Prostate gland (tissue), 2 donors: Measurements from ENCODE around the gene CSTPP1. TPM values are rescaled to one million over a fixed set of nuclear protein-coding genes. Genes with fewer than 3 reads are reported as not detected.
A peak's percentile ranks its signal among the peaks of the same experiment; 100 is the strongest.
"Not testable (repeated sequence)": the region's sequence is repeated elsewhere in the genome, so short reads cannot be mapped to it uniquely, and the experiment has no call there.

Source experiments
- DNase-seq: peaks from one replicate; pipeline ENCODE4 v3.0.0-alpha.2; 2019; ENCODE audit warnings: low spot score
- H3K27ac ChIP-seq, 2 donors: fragments of 200-600 bp; sonication (generic); 2 replicates each; pipeline ENCODE4 v1.5.1; 2017 to 2019
- H3K27me3 ChIP-seq: fragments of 200-600 bp; sonication (generic); replicated peaks from 2 replicates; pipeline ENCODE4 v1.5.1; 2019; ENCODE audit not compliant: insufficient read depth
- H3K36me3 ChIP-seq, 2 donors: fragments of 200-600 bp; sonication (generic); 1 replicate in 1 of 2; 2 replicates in 1 of 2; pipeline versions ENCODE4 v1.5.1 to v1.8.1; 2017 to 2019
- H3K4me1 ChIP-seq: fragments of 200-600 bp; sonication (generic); replicated peaks from 2 replicates; pipeline ENCODE4 v1.5.1; 2019
- H3K4me3 ChIP-seq, 2 donors: fragments of 200-600 bp; sonication (generic); 2 replicates each; pipeline ENCODE4 v1.5.1; 2017 to 2019
- H3K9me3 ChIP-seq: fragments of 200-600 bp; sonication (generic); 2 replicates; pipeline ENCODE4 v1.5.1; 2017
- POLR2A ChIP-seq: fragments of 450-650 bp; IDR thresholded peaks from one replicate; pipeline ENCODE4 v1.6.1; 2016; ENCODE audit warnings: antibody characterized with exemption, mild to moderate bottlenecking
- POLR2AphosphoS5 ChIP-seq: sonication (generic); formaldehyde crosslinking; IDR thresholded peaks from one replicate; pipeline ENCODE4 v1.6.1; 2017; ENCODE audit warnings: antibody characterized with exemption
- WGBS: methylation state at CpG from one replicate; pipeline ENCODE4 v1.1.5; 2018; 5-methylcytosine and 5-hydroxymethylcytosine counted together
- intact Hi-C: fragments of 100-400 bp; cut with DNase I; formaldehyde crosslinking; loops from one replicate; pipeline ENCODE4 v1.14.2; 2022
- total RNA-seq, 2 donors: library from RNA; depleted of rRNA; stranded (reverse); fragments of >200 nt; gene quantifications; one replicate each; pipeline ENCODE4 v1.1.0, GENCODE V29; 2016
- TF ChIP-seq, protein P1 (sequence below), 4 experiments: fragments of 200-600 bp in 2 of 4; fragments of 450-650 bp in 2 of 4; sonication (generic) in 2 of 4; IDR thresholded peaks; 1 replicate in 3 of 4; 2 replicates in 1 of 4; pipeline ENCODE4 v1.5.1; 2016 to 2019; ENCODE audit warnings: antibody characterized with exemption in 4 of 4, mild to moderate bottlenecking in 2 of 4, moderate library complexity in 2 of 4

The CSTPP1 gene
- total RNA-seq, 2 donors from 2014 or later: 28.5 to 47.0 TPM

DNA sequence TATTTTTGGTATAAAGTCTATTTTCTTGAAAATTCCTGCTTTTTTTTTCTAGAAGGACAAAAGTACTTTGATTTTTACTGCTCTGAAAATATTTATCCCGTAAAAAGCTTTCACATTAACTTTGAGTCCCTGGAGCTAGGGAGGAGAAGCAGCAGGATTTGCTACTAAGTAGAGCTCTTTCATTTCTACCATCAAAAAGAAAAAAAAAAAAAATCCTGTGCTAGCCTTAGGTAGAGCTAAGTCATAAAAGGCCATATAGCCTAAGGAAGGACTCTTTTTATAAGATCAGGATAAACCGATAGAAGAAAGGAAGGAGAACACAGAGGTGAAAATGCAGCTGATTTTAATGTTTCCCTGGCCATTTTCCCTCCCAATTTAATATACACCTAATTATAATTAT, 48.0 kb downstream of the CSTPP1 start:
- intact Hi-C loops: no loop called here
- H3K27ac ChIP-seq: no peak overlapping the region
- no peaks in the 10 kb centered on the region for H3K27me3 ChIP-seq
- H3K4me3 ChIP-seq: no peak overlapping the region
- H3K4me1 ChIP-seq: no peaks in the 10 kb centered on the region
- no peaks in the 10 kb centered on the region for H3K36me3 ChIP-seq
- 40% methylated on average over 2 of the region's 2 CpGs for WGBS
- no peak for DNase-seq
- no peaks in the 10 kb centered on the region for H3K9me3 ChIP-seq
- no peak for TF ChIP-seq POLR2AphosphoS5
- TF ChIP-seq POLR2A: no peak
- TF ChIP-seq, protein P1, sequence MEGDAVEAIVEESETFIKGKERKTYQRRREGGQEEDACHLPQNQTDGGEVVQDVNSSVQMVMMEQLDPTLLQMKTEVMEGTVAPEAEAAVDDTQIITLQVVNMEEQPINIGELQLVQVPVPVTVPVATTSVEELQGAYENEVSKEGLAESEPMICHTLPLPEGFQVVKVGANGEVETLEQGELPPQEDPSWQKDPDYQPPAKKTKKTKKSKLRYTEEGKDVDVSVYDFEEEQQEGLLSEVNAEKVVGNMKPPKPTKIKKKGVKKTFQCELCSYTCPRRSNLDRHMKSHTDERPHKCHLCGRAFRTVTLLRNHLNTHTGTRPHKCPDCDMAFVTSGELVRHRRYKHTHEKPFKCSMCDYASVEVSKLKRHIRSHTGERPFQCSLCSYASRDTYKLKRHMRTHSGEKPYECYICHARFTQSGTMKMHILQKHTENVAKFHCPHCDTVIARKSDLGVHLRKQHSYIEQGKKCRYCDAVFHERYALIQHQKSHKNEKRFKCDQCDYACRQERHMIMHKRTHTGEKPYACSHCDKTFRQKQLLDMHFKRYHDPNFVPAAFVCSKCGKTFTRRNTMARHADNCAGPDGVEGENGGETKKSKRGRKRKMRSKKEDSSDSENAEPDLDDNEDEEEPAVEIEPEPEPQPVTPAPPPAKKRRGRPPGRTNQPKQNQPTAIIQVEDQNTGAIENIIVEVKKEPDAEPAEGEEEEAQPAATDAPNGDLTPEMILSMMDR (IDR thresholded peaks at IDR 0.05): no peak

DNA sequence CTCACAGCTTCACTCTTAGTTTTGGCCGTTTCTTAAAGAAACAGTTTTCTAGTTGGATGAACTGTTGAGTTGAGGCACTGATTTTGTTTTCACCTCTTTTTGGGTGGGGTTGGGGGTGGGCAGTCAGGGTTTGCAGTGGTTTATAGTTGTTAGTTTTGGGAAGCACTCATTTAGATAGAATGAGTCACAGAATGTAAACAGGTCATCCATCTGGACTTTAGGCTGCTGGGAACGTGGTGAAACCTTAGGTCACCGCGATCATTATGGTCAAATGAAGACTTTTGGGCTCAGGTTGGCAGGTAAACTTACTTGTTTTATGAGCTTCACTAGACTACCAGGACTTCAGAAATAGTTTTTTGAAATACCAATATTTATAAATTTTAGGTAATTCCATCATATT, 48.4 kb downstream of the CSTPP1 start:
- Histone ChIP-seq H3K4me1 (no peaks in the 10 kb centered on the region), H3K9me3 (no peaks in the 10 kb centered on the region), H3K27ac (no peak overlapping the region), H3K27me3 (no peaks in the 10 kb centered on the region), H3K4me3 (no peak overlapping the region), H3K36me3 (no peaks in the 10 kb centered on the region)
- WGBS: 81% methylated on average over 4 of the region's 4 CpGs
- no peak for TF ChIP-seq POLR2A
- no peak for TF ChIP-seq POLR2AphosphoS5
- TF ChIP-seq, protein P1 (IDR thresholded peaks at IDR 0.05): no peak
- no peak for DNase-seq
- intact Hi-C loops: no loop called here

DNA sequence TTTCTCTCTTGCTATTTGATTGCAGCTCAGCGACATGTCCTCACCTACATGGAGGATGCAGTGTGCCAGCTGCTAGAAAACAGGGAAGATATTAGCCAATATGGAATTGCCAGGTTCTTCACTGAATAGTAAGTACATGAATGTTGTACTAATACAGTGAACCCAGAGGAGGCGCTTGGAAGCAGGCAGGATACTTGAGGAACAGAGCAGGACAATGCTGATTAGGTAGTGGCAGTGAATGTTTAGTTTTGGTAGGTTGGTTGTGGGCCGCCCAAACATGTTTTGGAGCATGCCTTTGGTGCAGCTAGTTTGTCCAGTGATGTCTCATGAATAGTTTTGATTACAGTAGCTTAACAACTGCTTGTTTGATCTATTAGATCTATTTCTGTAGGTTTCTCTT, 50.6 kb downstream of the CSTPP1 start:
- Histone ChIP-seq H3K27ac (no peak overlapping the region), H3K4me3 (no peak overlapping the region), H3K27me3 (no peaks in the 10 kb centered on the region), H3K4me1 (no peaks in the 10 kb centered on the region), H3K9me3 (no peaks in the 10 kb centered on the region), H3K36me3 (no peaks in the 10 kb centered on the region)
- intact Hi-C loops: no loop called here
- DNase-seq: no peak
- TF ChIP-seq, protein P1 (IDR thresholded peaks at IDR 0.05): peak in 1 of 4 experiments; percentile 4
- TF ChIP-seq POLR2AphosphoS5: no peak
- no peak for TF ChIP-seq POLR2A
- 71% methylated on average over 3 of the region's 3 CpGs for WGBS

DNA sequence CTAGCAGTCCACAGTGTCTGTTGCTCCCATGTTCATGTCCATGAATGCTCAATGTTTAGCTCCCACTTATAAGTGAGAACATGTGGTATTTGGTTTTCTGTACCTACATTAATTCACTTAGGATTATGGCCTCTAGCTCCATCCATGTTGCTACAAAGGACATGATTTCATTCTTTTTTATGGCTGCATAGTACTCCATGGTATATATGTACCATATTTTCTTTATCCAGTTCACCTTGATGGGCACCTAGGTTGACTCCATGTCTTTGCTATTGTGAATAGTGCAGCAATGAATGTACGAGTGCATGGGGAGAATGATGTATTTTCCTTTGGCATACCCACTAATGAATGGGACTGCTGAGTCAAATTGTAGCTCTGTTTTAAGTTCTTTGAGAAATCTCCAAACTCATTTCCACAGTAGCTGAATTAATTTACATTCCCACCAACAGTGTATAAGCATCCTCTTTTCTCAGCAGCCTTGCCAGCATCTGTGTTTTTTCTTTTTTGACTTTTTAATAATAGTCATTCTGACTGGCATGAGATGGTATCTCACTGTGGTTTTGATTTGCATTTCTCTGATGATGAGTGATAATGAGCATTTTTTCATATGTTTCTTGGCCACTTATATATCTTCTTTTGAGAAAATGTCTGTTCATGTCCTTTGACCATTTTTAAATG, 53.4 kb downstream of the CSTPP1 start:
- intact Hi-C loops, H3K4me1 ChIP-seq, H3K9me3 ChIP-seq, H3K27me3 ChIP-seq, DNase-seq, H3K27ac ChIP-seq, H3K36me3 ChIP-seq, H3K4me3 ChIP-seq: not testable (repeated sequence)
- 100% methylated on average over 1 of the region's 1 CpG for WGBS

DNA sequence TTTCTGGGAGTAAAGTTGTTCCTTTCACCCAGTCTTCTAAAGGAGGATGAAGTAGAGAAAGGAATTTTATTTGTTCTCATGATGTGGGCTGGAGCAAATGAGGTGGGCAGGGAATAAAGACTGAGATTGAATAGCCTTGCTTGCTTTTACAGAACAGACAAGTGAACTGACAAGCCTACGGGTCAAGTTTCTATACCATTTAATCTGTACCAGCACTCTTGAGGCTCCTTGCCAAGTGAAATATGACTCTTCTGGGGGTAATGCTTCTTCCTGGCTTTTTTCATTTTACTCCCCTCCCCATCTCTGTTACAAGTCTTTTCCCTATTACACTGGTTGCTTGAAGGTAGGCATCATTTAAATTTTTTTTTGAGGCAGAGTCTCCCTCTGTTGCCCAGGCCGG, 54.8 kb downstream of the CSTPP1 start:
- no peak for DNase-seq
- Histone ChIP-seq H3K9me3 (no peaks in the 10 kb centered on the region), H3K27me3 (no peaks in the 10 kb centered on the region), H3K27ac (no peak overlapping the region), H3K36me3 (no peaks in the 10 kb centered on the region), H3K4me3 (no peak overlapping the region), H3K4me1 (no peaks in the 10 kb centered on the region)
- TF ChIP-seq, protein P1 (IDR thresholded peaks at IDR 0.05): no peak
- no peak for TF ChIP-seq POLR2A
- no peak for TF ChIP-seq POLR2AphosphoS5
- WGBS: 83% methylated on average over 2 of the region's 2 CpGs
- intact Hi-C loops: no loop called here

DNA sequence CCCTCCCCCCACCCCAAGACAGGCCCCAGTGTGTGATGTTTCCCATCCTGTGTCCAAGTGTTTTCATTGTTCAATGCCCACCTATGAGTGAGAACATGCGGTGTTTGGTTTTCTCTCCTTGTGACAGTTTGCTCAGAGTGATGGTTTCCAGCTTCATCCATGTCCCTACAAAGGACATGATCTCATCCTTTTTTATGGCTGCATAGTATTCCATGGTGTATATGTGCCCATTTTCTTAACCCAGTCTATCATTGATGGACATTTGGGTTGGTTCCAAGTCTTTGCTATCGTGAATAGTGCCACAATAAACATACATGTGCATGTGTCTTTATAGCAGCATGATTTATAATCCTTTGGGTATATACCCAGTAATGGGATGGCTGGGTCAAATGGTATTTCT, 55.8 kb downstream of the CSTPP1 start:
- H3K4me1 ChIP-seq, H3K27me3 ChIP-seq, H3K27ac ChIP-seq, H3K4me3 ChIP-seq, H3K36me3 ChIP-seq, intact Hi-C loops, DNase-seq, H3K9me3 ChIP-seq: not testable (repeated sequence)
- WGBS: 86% methylated on average over 2 of the region's 2 CpGs

DNA sequence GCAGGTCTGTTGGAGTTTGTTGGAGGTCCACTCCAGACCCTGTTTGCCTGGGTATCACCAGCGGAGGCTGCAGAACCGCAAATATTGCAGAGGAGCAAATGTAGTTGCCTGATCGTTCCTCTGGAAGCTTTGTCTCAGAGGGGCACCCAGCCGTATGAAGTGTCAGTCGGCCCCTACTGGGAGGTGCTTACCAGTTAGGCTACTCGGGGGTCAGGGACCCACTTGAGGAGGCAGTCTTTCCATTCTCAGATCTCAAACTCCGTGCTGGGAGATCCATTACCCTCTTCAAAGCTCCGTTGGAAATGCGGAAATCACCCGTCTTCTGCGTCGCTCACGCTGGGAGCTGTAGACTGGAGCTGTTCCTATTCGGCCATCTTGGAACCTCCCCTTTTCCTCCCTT, 61.2 kb downstream of the CSTPP1 start:
- WGBS: 95% methylated on average over 14 of the region's 14 CpGs
- H3K9me3 ChIP-seq, H3K4me1 ChIP-seq, H3K27me3 ChIP-seq, DNase-seq, H3K27ac ChIP-seq, H3K36me3 ChIP-seq, intact Hi-C loops, H3K4me3 ChIP-seq: not testable (repeated sequence)
